ENCODE measurements around the gene SESTD1. TPM values are rescaled to one million over a fixed set of nuclear protein-coding genes. Genes with fewer than 3 reads are reported as not detected.
"Not testable (repeated sequence)": the region's sequence is repeated elsewhere in the genome, so short reads cannot be mapped to it uniquely, and the experiment has no call there.

SESTD1 gene
- total RNA-seq, 2 experiments from 2014 or later = 2.6 to 2.8 TPM

GRCh38 chr2:179130560-179130959, 134.1 kb downstream of the SESTD1 start:
- POLR2A ChIA-PET = no interaction called here
- CTCF ChIA-PET = interaction anchor here (1.5 kb wide), 1 partner anchor 237 kb away, joined by 5 read pairs; no protein-coding TSS in a partner anchor

GRCh38 chr2:179129574-179130238, 134.9 kb downstream of the SESTD1 start:
- CTCF ChIA-PET = interaction anchor here (0.9 to 1.5 kb wide), 2 partner anchors 237 to 240 kb away, joined by 3 to 5 read pairs; no protein-coding TSS in a partner anchor
- POLR2A ChIA-PET = no interaction called here

- ChIA-PET CTCF (no interaction called here), POLR2A (no interaction called here)
Observed at GRCh38 chr2:179125404-179125803, 139.2 kb downstream of the SESTD1 start.

GRCh38 chr2:179124282-179124681, 140.3 kb downstream of the SESTD1 start:
- POLR2A ChIA-PET = no interaction called here
- CTCF ChIA-PET = no interaction called here

- ChIA-PET POLR2A (no interaction called here), CTCF (interaction anchor here (0.6 kb wide), 1 partner anchor 124 kb away, joined by 3 read pairs; no protein-coding TSS in a partner anchor)
Observed at GRCh38 chr2:179123272-179123662, 141.4 kb downstream of the SESTD1 start.

- CTCF ChIA-PET = no interaction called here
Observed at GRCh38 chr2:179107737-179108136, 156.9 kb downstream of the SESTD1 start.

GRCh38 chr2:179106676-179107428, 157.8 kb downstream of the SESTD1 start:
- POLR2A ChIA-PET = no interaction called here
- CTCF ChIA-PET = interaction anchor here (0.6 kb wide), 1 partner anchor 950 kb away, joined by 3 read pairs; no protein-coding TSS in a partner anchor

More at GRCh38 chr2:179107737-179108136, 156.9 kb downstream of the SESTD1 start:
- POLR2A ChIA-PET = no interaction called here

- ChIA-PET POLR2A (no interaction called here), CTCF (interaction anchor here (0.6 kb wide), 1 partner anchor 951 kb away, joined by 3 read pairs; no protein-coding TSS in a partner anchor)
Observed at GRCh38 chr2:179106342-179106675, 158.3 kb downstream of the SESTD1 start.

- CTCF ChIA-PET = no interaction called here
- POLR2A ChIA-PET = no interaction called here
Observed at GRCh38 chr2:179104736-179105135, 159.9 kb downstream of the SESTD1 start.

- CTCF ChIA-PET = no interaction called here
- POLR2A ChIA-PET = no interaction called here
Observed at GRCh38 chr2:179098080-179098689, 166.4 kb downstream of the SESTD1 start.

GRCh38 chr2:179097131-179097530, 167.5 kb downstream of the SESTD1 start:
- CTCF ChIA-PET = no interaction called here
- POLR2A ChIA-PET = no interaction called here

GRCh38 chr2:179096090-179096489, 168.5 kb downstream of the SESTD1 start:
- ChIA-PET CTCF (interaction anchor here (0.6 kb wide), 1 partner anchor 370 kb away, joined by 3 read pairs; no protein-coding TSS in a partner anchor), POLR2A (no interaction called here)

- POLR2A ChIA-PET, CTCF ChIA-PET: not testable (repeated sequence)
Observed at GRCh38 chr2:179092912-179093311, 171.7 kb downstream of the SESTD1 start.

GRCh38 chr2:179082697-179083096, 181.9 kb downstream of the SESTD1 start:
- ChIA-PET CTCF (no interaction called here), POLR2A (no interaction called here)

- ChIA-PET CTCF (no interaction called here), POLR2A (no interaction called here)
Observed at GRCh38 chr2:179081954-179082353, 182.7 kb downstream of the SESTD1 start.

GRCh38 chr2:179072527-179072926, 192.1 kb downstream of the SESTD1 start:
- ChIA-PET CTCF (no interaction called here), POLR2A (no interaction called here)

- ChIA-PET CTCF (no interaction called here), POLR2A (no interaction called here)
Observed at GRCh38 chr2:179071810-179072355, 192.7 kb downstream of the SESTD1 start.

- CTCF ChIA-PET = no interaction called here
- POLR2A ChIA-PET = no interaction called here
Observed at GRCh38 chr2:179070895-179071294, 193.7 kb downstream of the SESTD1 start.

GRCh38 chr2:179069685-179070084, 194.9 kb downstream of the SESTD1 start:
- POLR2A ChIA-PET = no interaction called here
- CTCF ChIA-PET = no interaction called here

- CTCF ChIA-PET = no interaction called here
Observed at GRCh38 chr2:179068991-179069643, 195.5 kb downstream of the SESTD1 start.

More at GRCh38 chr2:179068991-179069643, 195.5 kb downstream of the SESTD1 start:
- POLR2A ChIA-PET = no interaction called here

Measured in activated CD8-positive, alpha-beta memory T cell treated with anti-CD3 and anti-CD28 coated beads for 36 hours (primary cell).